Measurements from ENCODE around the gene MIA3.
"Not testable (repeated sequence)": the region's sequence is repeated elsewhere in the genome, so short reads cannot be mapped to it uniquely, and the experiment has no call there.

The MIA3 gene

DNA sequence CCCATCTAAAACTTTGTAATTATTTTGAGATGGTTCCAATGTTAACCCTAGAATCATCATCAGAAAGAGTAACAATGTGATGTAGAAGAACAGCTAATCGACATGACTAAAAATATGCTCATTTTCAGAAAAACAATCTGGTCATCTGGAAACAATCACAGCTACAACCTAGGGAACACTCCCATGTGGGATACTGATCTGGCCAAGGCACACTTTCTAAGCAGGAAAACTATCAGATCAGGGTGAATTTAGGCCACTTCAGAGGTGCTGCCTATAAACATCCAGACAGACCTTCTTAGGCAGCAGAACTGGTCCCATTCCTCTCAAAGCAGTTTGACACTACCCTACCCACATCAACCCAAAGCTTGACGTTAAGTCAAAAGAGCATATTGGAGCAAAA, 51.2 kb downstream of the MIA3 start:
- DNase-seq (ENCODE audit: low spot score): not testable (repeated sequence)

DNA sequence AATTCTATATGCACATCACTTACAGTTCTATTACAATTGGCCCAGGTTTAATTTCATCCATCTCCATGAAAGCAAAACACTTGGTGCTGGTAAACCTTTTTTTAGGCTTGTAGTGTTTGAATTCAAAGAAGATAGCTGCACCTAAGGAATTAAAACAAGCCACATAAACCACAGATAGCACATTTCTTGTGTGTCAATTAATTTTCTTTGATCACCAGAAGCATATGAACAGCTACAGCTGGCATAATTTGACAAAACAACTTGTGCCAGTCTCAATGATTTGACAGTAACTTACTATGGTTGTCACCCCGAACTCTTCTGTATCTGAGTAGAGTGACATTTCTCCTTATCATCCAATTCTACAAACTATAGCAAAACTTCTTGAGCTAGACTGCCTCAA, 52.2 kb downstream of the MIA3 start:
- DNase-seq (ENCODE audit: low spot score): no peak

DNA sequence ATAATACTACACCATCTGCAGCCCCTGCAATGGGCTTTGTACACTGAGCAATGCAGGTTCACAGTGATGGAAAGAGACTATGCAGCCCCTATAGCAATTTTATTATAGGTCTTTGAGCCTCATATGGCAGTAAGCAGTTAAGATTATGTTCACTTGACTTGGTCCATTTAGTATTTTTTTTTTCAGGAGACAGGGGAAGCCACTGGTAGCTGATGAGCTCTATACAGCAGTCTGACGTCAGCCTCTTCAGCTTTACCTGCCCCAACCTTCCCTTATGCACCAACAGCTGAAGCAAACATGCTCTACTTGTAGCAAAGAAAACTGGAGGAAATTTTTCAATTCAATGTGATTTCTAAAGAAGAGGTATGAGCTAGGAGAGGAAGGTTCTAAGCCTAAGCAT, 62.2 kb downstream of the MIA3 start:
- no peak for DNase-seq (ENCODE audit: low spot score)

DNA sequence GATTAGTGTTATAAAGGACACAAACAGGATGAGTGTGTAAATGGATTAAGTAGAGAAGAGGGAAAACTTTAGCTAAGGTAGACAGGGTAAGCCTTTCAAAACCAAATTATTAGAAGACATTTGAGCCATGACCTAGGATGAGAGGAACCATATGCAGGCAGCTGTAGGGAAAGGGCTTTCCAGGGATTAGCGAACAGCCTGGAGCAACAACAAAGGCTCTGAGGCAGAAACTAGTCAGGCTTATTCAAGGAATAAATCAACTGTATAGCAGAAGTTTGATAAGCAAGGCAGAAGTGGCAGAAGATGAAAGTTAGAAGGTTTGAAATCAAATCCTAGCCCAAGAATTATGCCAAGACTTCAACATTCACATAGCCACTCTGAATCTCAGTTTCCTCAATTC, 73.1 kb downstream of the MIA3 start:
- DNase-seq (ENCODE audit: low spot score): no peak

DNA sequence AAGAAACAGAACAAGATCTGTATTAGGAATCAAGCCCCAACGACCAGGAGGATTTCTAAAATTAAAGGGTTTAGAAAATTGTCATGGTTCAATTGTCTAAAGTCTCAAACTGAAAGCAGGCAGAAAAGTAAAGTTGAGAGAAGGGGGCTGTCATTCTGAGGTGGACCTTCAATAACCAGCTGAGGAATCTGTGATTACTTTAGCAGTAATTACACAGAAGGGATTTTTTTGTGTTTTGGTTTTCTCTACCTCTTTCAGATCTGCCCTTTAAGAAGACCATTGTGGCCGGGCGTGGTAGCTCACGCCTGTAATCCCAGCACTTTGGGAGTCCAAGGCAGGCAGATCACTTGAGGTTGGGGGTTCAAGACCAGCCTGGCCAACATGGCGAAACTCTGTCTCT, 77.0 kb downstream of the MIA3 start:
- no peak for DNase-seq (ENCODE audit: low spot score)

DNA sequence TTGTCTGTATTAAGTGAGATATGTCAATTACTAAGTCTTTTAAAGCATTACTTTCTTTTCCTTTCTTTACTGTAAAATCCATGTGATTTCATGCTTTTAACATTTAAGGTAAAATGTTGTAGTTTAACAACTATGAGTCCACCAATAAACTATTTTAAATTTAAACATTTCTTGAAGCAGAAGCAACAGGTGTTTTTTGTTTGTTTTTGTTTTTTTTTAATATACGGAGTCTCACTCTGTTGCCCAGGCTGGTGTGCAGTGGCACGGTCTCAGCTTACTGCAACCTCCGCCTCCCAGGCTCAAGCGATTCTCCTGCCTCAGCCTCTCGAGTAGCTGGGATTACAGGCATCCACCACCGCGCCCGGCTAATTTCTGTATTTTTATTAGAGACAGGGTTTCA, 78.8 kb downstream of the MIA3 start:
- no peak for DNase-seq (ENCODE audit: low spot score)

DNA sequence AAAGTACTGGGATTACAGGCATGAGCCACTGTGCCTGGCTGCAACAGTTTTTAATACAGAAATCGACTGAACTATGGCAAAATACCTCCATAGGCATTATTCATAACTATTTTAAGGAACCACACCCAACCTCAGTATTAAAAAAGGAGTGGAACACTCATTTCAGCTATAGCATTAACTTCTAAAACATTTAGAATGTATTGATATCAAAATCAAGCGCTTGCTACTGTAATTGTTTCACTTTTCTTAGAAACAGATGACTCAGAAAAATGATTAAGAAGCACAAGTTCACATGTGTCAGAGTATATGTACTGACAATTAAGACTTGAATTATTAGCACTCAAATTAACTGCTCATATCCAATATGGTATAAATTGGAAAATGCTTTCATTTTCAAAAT, 79.3 kb downstream of the MIA3 start:
- DNase-seq (ENCODE audit: low spot score): no peak

DNA sequence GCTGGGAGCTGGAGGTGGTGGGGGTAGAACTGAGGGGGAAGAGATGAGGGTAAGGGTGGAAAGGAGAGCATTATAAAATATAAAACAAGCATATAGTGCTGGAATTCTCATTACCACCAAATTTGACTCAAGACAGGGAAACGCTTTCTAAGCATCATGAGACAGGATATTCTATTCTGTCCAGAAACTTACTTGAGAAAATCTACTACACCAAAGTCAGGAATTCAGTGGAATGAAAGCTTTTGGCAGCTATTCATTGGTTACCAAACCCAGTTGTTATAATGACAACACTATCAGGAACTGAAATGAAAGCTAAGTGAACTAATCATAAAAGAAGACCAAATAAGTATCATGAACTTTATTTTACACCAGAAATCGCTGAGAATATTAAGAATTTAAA, 79.9 kb downstream of the MIA3 start:
- no peak for DNase-seq (ENCODE audit: low spot score)

DNA sequence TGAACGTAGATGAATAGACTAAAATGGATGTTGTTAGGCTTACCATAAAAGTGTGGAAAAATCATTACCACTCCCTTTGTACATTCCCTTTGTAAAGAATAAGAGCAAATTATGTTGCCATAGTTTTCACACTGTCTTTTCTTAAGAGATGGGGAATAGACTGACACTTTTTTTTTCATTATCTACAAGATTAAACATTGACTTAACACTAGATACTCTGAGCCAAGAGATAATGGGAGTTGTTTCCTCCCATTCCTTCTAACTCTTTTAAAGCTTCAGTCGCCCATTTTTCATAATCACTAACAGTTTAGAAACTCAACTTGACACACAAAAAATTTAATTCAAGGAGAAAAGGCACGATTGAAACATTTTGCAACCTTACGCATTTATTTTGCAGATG, 84.3 kb downstream of the MIA3 start:
- DNase-seq (ENCODE audit: low spot score): no peak

DNA sequence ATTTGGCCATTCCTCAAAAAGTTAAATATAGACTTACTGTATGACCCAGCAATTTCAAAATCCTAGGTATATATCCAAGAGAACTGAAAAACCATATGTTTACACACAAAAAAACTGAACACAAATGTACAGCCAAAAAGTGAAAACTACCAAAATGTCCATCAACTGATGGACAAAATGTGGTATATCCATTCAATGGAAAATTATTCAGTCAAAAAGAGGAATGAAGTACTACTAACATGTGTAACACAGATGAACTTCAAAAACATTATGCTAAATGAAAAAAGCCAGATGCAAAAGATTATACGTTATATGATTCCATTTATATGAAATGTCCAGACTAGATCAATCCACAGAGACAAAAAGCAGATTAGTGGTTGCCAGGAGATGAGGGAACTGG, 86.4 kb downstream of the MIA3 start:
- no peak for DNase-seq (ENCODE audit: low spot score)

DNA sequence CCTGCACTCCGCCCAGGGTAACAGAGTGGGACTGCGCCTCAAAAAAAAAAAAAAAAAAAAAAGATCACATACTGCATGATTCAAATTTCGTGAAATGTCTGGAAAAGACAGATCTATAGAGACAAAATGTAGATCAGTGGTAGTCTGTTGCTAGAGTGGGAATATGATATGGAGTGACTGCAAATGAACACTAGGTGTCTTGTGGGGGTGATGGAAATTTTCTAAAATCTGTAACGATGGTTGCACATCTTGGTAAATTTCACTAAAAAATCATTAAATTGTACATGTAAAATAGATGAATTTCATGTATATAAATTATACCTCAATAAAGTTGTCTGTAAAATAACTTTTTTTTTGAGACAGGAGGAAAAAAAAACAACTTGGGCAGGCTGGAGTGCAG, 88.9 kb downstream of the MIA3 start:
- DNase-seq (ENCODE audit: low spot score): no peak

DNA sequence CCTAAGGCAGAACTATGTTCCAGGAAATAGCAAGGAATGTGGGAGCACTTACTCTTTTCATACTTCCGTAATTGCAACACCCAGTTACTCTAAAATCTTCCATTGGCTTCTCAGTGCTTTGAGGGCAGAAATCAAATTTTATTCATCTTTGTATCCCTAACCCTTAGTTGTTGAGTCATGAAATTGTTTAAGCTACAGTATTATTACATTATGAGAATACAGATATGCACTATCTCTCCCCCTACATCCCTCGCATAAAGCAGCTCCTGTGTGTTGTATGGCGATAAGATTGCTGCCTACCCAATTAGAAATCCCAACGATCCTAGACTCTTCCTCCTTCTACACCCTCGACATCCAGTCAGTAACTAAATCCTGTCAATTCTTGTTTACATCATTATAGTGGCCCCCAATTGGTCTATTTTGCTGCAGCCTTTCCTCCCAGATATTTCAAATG, 91.8 kb downstream of the MIA3 start:
- DNase-seq (ENCODE audit: low spot score): no peak

DNA sequence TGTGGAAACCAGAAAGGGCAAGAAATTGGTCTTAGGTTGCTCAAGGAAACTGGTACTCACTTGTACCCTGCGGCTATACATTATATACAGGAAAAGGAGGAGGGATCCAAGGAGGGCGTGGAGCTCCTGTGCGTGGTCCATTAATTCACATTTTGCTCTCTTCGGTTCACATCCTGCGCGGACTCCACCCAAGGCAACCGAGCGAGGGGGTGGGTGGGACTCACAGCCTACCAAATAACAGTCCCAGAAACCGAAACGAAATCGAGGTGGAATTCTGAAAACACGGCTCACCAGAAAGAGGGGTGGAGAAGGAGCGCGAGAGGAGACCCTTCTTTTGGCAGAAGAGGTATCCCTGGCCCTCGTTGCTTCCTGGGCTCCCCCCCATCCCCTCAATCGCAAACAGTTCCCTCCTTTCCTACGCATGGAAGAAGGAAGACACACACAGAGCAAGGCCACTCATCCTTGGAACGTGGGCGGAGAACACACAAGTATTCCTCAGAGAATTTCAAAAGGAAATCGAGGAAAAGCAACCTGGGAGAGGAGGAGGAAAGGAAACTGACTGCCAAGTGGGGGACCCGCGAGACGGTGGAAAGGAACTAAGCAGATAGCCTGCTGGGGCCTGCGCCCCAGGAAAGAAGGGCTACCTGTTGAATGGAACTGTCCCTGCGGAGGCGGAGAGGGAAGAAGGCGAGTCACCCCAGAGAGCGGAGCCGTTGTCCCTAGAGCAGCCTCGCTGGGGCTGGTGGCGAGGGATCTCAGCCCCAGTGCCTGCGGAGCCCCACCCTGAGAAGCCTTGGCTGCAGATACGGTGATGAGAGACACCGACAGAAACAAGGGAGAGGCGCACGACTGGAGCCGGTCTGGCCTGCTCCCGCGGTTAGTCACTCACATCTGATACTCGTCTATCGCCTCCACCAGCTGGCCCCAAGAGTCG, 93.7 kb downstream of the MIA3 start:
- peak; percentile 30 for DNase-seq (ENCODE audit: low spot score)

DNA sequence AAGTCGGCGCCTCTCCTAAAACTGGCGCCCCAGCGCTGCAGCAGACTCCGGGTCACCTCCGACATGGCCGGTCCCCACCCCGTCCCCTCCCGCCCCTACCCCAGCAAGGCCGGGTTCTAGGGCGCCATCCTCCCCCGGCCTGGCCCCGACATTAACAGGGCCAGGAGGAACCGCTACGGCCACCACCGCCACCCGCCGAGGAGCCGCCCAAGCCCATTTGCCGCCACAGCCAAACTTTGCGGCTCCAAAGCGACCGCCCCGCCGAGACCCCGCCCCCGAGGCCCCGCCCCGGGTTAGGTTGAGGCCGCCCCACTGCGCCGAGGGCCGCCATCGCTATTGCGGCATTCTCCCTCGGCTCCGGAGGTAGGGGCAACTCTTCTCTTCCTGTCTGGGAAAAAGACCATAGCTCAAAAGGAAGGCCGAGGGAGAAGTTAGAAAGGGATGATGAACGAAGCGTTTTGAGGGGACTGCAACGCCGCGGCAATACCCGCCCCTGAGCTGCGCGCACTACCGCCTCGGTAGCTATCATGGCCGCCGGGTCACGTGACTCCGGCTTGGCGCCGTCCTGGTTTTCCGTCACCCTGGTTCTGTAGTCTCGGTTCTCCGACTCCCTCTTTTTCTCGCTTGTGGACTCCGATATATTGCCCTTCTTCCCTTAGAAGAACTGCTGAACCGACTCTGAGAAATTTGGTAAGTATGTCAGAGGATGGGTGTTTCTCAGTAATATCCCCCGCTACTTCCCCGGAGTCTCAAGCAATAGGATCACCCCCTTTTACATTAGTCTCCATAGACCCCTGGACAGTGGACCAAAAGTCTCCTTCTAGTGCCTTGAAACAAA, 94.6 kb downstream of the MIA3 start, which contains the start of the genes AIDA and BROX:
Gene AIDA (minus strand): TSS at position 239 of the 838 bp plus-strand sequence. CDS start 174 bp downstream, at position 65.
Gene BROX (plus strand): TSS at position 312 of the 838 bp plus-strand sequence. CDS start 3,136 bp downstream, outside the sequence.
- DNase-seq (ENCODE audit: low spot score): peak; percentile 77

DNA sequence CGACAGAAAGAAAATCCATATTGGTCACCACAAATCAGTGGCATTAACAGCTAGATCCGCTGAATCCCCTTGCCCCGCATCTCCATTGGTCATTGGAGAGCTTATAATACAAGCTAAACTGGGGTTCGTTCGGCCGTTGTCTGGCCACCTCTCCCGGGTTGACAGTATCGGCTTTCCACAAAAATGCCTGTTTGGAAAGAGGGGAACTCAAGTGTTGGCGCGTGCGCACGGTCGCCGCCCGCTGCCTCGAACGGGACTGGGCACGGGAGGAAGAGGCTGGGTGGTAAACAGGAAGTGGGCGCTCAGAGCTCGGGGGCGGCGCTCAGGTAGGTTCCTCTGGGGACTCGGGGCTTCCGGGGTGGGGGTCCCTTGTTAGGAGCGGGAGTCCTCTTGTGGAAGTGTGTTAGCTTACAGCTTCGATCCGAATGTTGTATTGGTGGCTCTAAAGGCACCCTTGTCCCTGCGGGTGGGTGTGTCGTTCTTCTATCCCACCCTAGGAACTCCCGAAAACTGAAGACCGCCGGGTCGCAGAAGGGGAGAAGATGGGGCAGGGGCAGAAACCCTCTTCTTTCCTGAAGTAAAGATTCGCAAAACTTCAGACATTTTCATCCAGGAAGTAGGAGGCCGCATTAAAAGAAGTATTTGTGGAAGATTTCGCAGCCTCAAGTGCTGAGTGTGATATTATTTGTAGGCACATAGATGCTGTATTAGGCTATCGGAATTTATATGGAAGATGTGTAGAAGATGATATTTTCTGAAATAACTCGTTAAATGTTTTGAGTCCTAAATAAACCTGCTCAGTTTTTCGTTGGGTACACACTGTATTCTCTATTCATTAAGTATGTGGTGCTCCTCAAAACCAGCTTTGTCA, 95.4 kb downstream of the MIA3 start:
- peak; percentile 85 for DNase-seq (ENCODE audit: low spot score)

DNA sequence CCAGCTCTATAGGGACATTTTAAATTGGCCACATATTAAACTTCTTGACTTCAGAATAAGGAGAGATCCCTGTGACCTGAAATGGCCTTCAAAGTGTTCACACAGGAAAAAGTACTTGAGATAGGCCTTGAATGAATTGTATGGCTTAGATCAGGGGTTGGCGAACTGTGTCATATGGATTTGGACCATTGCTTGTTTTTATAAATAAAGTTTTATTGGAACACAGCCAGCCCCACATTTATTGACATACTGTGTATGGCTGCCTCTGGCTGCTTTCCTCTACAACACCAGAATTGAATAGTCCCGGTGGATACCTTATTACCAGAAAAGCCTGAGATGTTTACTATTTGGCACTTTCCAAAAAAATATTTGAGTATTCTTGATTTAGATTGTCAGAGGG, 98.5 kb downstream of the MIA3 start:
- no peak for DNase-seq (ENCODE audit: low spot score)
